ENCODE data around the gene GM2A. TPM values are rescaled to one million over a fixed set of nuclear protein-coding genes. Genes with fewer than 3 reads are reported as not detected.

GM2A gene
- total and polyA plus RNA-seq, 2 of the 13 experiments (the other 11 are each of a cell fraction or from before 2014, with no cell fraction given), result 14.6 to 29.6 TPM

- H3K4me1 ChIP-seq (ENCODE audit: insufficient read depth, low read length), result peaks cover 43% of the 10 kb centered on the region
- ATAC-seq, result peak; percentile 10; the same call in 1 of the 3 replicates
- H3K79me2 ChIP-seq (ENCODE audit: insufficient read depth, low read length), result no peaks in the 10 kb centered on the region
- H3K4me2 ChIP-seq (ENCODE audit: low read depth, low read length), result peak overlapping the region; percentile 59; the same call in 1 of the 2 replicates
- H3K27me3 ChIP-seq (ENCODE audit: control insufficient read depth in 1 of 2, insufficient read depth in 2 of 2, low read length in 2 of 2), result no peaks in the 10 kb centered on the region
- H3K9me3 ChIP-seq (ENCODE audit: low read length), result no peaks in the 10 kb centered on the region
- H2AFZ ChIP-seq (ENCODE audit: low read length), result no peak overlapping the region
- POLR2A ChIA-PET, result interaction anchor here (0.9 to 2.5 kb wide), 5 partner anchors 9 to 38 kb away, joined by 3 to 12 read pairs (median 4); partner anchors contain the start of genes CCDC69 and GM2A
- BruUV-seq (replicated peaks), result no TSS peak
- 69% methylated on average over 9 of the region's 10 CpGs for WGBS (ENCODE audit: low lambda C conversion rate)
- no peaks in the 10 kb centered on the region for H4K20me1 ChIP-seq (ENCODE audit: insufficient read depth, low read length)
- intact Hi-C loops (cut with micrococcal nuclease; ENCODE audit: unreplicated experiment) (no loop called here), in situ Hi-C loops (cut with HindIII; ENCODE audit: extremely low pct_ligation_motif_present, low pct_unique_long_range_greater_than_20kb) (no loop called here)
- no peak for FAIRE-seq
- no peaks in the 10 kb centered on the region for H3K36me3 ChIP-seq (replicated peaks in 1 of 2; ENCODE audit: control insufficient read depth in 1 of 2, insufficient read depth in 2 of 2, low read length in 2 of 2)
- CTCF ChIA-PET (ENCODE audit: low intra/inter-chr PET ratio, low total read pairs), result no interaction called here
- DNase-seq (ENCODE audit: low spot score), result peak; percentile 25
- no peak overlapping the region for H3K9ac ChIP-seq (ENCODE audit: insufficient read depth, low read depth, low read length)
- no peak overlapping the region for H3K27ac ChIP-seq (ENCODE audit: extremely low read length, insufficient read depth, low read length)
- no peak overlapping the region for H3K4me3 ChIP-seq (replicated peaks in 1 of 3; ENCODE audit: insufficient read depth in 1 of 3, low read depth in 2 of 3, low read length in 3 of 3)
- no peak for TF ChIP-seq FOXA1 (IDR thresholded peaks at IDR 0.05)
- 0 out of 2 replicates have a peak, but pooled peaks have one; percentile 42 for TF ChIP-seq FOXA1 (CRISPR knock-in tag; IDR thresholded peaks at IDR 0.05)
- TF ChIP-seq ZBTB34 (CRISPR knock-in tag; IDR thresholded peaks at IDR 0.05), result no peak
- no peak for TF ChIP-seq ZNF350 (CRISPR knock-in tag; IDR thresholded peaks at IDR 0.05; ENCODE audit: borderline replicate concordance, low read depth)
- no peak for TF ChIP-seq GFI1 (CRISPR knock-in tag; IDR thresholded peaks at IDR 0.05; ENCODE audit: borderline replicate concordance)
- TF ChIP-seq ATF4 (CRISPR knock-in tag; IDR thresholded peaks at IDR 0.05), result no peak
- no peak for TF ChIP-seq ZFP1 (CRISPR knock-in tag; IDR thresholded peaks at IDR 0.05)
- TF ChIP-seq CSRNP2 (CRISPR knock-in tag; conservative IDR thresholded peaks at IDR 0.05; ENCODE audit: low read depth), result no peak
- TF ChIP-seq FOXO4 (CRISPR knock-in tag; conservative IDR thresholded peaks at IDR 0.05), result no peak
Measured at GRCh38 chr5:151214614-151215545, 38.1 kb upstream of the GM2A start.
